ENCODE data around the gene SMCP.
A peak's percentile ranks its signal among the peaks of the same experiment; 100 is the strongest.

SMCP gene, protein sequence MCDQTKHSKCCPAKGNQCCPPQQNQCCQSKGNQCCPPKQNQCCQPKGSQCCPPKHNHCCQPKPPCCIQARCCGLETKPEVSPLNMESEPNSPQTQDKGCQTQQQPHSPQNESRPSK

DNA sequence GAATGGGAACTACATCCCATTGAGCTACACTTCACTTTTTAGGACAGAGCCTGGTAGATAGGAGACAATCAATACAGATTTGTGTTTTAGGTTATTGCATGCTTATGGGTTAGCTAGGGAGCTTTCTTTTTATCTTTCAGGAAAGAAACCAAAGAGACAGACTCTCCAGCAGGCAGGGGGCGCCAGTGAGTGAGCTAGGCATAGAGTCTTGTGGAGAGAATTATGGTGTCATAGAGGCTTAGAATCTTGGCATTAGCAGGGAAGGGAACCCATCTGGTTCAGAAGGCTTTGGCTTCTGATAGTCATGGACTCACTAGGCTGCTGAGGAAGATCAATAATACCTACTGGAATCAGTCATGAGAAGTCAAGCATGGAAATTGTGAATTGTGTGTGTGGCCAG is at the start of gene SMCP:
SMCP (plus strand) TSS at position 281 of the 400 bp plus-strand sequence. CDS start 6,101 bp downstream, outside the sequence.
- no peak for DNase-seq (ENCODE audit: low read depth)

DNA sequence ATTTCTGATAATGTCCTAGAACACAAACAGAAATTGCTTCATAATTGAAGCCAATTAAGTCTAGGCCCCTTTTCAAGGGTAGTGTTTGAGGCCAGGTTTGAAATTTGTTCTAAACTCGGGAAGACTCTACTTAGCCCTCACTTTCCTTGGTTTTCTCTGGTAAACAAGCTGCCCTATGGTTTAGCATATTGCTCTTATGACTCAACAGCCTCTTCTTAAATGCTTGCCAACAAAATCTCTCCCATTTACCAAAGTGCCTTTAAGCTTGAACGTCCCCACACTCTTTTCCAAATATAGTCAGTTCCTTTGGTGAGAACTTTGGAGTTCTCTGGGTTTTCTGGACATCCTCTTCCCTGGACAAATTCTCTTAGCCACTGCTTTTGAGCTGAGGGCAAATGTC is 41.3 kb upstream of the SMCP start:
- DNase-seq (ENCODE audit: low read depth), result no peak

DNA sequence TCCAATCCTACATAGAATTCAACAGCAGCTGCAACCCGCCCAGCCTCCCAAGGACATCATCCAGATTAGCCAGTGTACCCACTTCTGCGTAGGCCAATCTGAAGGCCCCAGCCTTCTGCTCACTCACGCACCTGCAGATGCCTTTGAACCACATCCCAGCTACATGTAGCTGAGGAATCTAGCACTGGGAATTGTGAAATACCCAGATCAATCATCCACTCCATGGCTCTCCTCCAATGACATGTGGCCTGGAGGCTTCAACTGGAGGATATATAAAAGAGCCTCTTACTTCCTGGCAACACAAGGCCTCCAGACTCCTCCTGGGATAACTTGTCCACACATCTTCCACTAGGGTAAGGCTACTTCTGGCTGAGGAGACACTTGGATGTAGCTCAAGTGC is 35.6 kb upstream of the SMCP start, which contains the start of gene LCE6A:
LCE6A (plus strand) TSS at position 301 of the 400 bp plus-strand sequence. CDS start 665 bp downstream, outside the sequence.
- no peak for DNase-seq (ENCODE audit: low read depth)

DNA sequence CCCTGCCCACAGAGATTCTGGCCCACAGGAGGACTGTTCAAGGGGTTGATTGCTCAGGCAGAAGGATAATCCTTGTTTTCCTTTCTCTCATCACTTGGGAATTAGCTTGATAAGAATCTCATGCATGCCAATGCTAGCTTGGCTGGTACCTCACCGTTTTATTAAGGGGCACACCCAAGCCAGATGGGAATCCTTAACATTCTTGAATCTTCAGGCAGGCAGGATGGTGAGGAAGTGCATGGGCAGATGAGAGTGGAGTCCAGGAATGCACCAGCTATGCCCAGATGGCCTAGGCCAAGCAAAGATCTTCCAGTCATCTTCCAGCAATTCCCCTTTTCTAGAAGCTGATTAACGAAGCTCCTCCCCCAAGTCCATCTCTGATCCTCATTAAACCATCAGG is 22.5 kb upstream of the SMCP start:
- no peak for DNase-seq (ENCODE audit: low read depth)

DNA sequence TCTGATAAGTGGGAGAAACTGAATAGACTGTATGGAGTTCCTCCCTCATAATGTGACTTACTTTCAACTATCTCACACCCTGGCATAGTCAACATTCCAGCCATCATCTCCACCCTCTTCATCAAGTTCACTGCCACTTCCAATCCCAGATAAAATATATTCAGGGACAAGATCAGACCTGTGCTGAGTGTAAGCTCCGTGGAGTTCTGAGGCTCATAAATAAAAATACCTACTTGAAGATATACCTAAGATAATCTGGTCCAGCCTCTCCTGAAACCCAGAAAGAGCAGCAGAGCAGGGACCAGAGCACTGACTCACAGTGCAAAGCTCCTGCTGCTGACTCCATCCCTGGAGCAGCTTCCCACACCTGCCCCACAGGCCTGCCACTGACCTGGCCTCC is 20.1 kb upstream of the SMCP start:
- no peak for DNase-seq (ENCODE audit: low read depth)

DNA sequence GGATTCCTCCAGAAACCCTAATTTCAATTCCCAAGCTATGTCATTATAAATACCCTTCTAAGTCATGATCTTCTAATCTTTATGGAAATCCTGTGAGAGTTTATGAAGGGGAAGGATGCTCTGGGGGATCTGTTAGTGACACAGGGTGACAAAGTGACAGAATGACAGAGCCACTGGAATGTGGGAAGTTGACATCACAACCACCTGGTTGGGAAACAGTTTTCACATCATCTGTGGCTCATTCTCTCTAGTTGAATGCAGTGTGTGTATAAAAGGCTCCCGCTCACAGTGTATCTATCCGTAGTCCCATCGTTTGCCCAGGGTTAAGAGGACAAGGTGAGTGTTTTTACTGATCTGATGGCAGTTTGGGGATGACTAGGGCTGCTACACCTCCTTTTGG is 18.4 kb upstream of the SMCP start, which contains the start of gene LCE7A:
LCE7A (plus strand) TSS at position 301 of the 400 bp plus-strand sequence. CDS start 702 bp downstream, outside the sequence.
- DNase-seq (ENCODE audit: low read depth), result no peak

DNA sequence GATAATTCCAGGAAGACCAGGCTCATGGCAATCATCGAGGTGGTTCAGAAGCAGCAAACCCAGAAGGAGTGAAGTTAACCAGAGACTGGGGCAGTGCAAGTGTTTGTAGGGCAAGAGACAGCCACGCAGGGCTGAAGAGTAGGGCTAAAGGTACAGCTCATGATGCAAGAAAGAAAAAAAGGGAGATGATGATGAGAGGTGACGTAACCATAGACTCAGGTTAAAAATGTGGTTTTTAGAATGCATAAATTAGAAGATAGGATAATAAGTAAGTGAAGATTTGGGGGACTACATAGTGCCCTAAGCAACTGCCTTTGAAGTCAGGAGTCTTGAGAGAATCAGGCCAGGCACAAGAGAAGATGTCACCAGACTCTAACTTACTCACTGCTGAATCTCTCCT is 18.0 kb upstream of the SMCP start:
- no peak for DNase-seq (ENCODE audit: low read depth)

DNA sequence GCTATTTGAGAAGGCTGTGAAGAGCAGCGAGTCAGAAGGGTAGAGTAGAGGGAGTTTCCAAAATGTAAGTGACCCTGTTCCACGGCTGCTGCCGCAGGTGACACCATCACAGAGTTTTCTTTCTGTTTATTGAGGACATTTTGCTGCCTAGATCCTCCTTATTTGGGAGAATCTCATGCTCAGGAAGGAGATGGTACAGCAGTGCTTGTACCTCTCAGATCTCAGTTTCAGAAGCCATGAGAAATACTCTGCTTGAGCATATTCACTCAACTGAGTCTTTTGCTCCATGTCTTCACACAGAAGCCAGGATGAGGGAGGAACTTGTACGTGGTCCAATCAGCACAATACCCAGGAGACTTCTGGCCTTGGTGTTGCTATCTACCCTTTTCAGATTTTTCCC is 16.7 kb upstream of the SMCP start:
- no peak for DNase-seq (ENCODE audit: low read depth)

DNA sequence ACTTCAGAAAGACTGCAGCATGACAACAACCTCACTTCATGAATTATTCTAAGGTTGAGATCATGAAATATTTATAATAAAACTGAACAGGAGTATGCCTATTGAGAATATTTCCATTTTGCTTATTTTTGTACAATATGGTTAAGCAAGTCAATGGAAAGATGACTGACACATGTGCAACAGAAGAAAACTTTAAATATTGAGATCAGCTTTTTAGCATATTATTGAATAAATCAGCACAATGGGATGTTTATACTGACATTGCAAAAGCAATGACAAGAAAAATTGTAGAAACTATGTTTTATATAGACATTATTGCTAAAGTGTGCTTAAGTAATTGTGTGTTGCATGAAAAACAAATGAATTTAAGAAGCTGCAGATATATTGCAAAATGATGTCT is 13.7 kb upstream of the SMCP start:
- DNase-seq (ENCODE audit: low read depth), result no peak

DNA sequence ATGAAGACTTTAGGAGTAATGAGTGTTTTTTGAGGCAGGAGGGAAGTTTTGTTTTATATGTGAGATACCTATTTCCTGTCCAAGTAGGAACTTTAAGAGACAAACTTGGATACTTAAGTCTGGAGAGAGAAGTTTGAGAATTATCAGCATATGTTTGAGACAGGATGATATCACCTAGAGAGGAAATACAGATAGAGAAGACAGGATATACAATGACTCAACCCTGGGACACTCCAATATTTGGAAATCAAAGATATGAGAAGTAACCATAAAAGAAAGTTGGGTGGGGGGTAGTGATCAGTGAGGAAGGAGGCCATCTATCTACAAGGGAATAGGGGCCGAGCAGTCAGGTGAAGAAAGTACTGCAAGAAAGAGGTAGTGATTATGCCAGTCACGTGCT is 11.8 kb upstream of the SMCP start:
- DNase-seq (ENCODE audit: low read depth), result no peak

DNA sequence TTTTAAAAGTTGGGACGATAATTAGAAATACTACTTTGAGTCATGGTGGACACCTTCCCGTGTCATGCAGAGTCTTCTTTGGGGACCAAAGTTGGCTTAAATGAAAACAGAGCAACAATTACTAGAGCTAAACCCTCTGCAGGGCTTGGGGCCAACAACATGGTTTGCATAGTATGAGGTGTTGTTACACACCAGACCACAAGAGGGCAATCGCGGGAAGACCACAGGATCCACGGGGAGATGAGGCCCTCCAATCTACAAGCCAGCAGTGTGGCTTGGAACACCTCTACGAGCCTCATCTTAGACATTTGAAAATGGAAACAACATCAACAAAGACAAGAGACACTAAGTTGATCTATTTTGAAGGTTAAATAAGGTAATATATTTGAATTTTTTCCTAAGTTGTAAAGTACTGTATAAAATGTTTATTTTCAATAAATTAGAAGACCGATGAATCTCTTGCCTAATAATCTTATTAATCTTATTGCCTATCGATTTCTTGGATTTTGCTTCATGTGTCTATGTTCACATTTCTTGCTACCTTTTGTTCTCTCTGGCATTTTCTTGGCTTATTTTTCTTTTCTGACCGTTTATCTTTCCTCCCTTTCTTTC is 8.2 kb upstream of the SMCP start:
- peak; percentile 38 for DNase-seq (ENCODE audit: low read depth)

DNA sequence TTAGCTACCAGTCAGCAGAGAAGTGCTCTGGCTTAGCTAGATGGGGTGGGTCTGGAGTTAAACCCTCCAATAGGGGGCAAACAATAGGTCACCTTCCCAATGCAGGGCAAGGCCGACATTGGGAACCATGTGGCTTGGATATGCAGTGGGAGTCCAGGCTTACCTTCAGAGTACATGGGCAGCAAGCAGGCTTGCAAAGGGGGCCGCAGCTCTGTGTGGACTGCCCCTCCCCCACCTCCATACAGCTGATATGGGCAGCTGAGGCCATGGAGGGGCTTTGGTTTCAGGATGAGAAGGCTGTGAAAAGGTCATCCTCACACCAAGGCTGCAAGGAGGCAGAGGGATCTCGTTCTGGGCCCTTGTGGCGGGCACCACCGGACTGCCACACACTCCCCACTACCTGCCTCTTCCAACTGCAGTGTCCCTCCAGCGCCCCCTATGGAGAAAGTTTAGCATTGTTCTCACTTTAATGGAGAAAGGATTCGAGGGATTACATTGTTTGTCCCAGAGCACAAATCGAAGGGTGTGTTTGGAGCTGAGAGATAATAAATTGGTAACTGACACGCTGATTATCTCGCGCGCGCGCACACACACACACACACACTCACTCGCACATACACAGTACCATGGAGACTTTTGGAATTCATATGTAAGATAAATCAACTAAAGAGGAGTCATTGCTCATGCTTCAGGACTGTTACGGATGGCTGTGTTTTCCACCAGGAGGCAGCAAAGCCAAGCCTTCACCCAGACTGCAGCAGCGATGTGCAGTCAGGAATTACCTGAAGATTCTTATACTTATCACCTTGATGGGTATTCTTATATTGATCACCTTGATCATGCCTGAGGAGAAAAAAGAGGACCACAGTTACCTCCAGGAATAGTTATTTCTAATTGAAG is 7.0 kb upstream of the SMCP start:
- DNase-seq (ENCODE audit: low read depth), result no peak

DNA sequence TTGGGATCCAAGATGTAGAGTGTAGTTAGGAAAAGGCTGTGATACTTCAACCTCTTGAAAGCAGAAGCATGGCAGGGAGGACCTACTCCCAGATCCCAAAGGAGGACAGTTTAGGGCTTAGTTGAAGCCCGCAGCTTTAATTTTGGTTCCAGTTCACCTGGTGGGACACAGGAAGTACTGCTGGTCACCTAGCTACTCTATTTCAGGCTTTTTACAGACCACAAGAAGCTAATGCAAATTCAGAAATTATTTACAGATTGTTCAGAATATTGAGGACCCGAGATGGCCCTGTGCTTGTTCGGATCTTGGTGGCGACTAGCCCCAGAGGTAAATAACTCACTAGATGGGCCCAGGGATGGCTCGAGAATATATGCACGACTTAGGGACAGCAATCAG is 6.4 kb upstream of the SMCP start:
- DNase-seq (ENCODE audit: low read depth), result no peak

DNA sequence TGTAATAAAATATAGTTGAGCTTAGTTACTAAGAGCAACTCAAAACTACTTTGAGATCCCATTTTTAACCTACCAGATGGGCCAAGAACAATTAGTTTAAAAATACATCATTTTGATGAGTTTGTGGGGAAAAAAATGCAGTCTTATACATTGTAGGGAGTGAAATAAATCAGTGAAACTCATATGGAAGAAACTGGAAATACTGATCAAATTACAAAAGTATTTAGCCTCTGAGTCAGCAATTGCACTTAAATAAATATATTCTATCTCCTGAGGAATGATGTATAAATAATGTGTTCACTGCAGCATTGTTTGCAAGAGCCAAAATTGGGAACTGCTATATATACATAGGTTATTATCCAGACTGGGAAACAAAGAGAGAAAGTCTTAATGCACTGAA is 4.6 kb upstream of the SMCP start:
- DNase-seq (ENCODE audit: low read depth), result no peak

DNA sequence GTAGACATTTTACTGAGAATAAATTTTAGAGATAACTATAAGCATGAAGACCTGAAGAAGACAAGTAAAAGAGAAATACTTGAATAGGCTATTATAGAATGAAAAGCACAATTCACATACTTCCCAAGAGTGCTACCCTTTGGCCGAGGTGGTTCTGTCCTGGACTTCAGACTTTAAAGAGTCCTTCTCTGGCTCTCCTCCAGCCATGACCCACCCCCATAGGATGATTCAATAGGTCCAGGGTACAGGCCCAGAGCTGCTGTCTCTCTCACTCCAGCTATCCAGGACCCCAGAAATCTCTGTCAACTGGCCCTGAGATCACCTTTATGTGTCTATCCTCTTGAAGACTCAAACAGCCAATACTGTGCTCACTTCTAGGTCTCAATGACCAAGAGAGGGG is 1.3 kb upstream of the SMCP start:
- DNase-seq (ENCODE audit: low read depth), result no peak

DNA sequence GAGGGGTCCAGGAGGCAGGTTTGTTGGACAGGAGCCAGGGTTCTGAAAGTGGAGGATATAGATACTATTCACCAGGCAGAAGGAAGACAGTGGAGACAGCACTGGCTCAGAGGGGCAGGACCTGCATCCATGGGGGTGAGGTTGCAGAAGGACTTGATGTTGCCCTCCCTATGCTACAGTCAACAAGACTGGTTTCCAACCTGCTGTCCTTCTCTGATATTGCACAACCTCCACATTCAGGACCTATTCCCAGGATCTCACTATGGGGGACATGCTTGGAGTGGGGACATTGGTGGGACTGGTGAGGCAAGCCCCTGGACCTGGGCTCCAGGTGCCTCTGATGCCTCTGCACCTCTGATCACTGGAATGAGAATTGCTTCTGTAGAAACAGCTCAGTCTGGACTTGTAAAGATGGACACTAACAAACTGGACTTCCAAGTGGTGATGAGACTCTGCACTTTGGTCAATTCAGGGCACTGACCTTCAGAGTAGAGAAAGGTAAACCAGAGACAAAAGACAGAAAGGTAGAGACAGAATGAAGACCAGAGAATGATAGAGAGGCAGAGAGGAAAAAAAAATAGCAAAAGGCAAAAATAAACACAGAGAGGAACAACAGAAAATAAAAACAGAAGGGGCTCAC is 1.6 kb downstream of the SMCP start:
- no peak for DNase-seq (ENCODE audit: low read depth)

DNA sequence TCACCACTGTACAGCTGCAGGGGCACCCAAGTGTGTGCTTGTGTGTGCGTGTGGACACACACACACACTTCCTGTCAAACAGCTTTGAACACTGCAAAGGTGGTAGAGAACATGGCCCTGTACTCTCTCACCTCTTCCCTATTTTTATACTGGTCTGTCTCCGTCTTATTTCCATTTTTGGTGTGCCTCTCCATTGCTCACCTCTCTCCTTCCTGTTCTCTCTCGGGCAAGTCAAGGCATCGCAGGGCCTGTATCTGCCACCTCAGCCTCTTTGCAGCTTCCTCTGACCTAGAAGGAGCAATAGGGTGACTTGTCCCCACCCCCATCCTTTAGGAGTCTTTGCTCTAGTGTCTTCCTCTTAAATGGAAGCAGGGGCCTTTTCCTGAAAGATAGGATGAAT is 2.2 kb downstream of the SMCP start:
- DNase-seq (ENCODE audit: low read depth), result no peak

DNA sequence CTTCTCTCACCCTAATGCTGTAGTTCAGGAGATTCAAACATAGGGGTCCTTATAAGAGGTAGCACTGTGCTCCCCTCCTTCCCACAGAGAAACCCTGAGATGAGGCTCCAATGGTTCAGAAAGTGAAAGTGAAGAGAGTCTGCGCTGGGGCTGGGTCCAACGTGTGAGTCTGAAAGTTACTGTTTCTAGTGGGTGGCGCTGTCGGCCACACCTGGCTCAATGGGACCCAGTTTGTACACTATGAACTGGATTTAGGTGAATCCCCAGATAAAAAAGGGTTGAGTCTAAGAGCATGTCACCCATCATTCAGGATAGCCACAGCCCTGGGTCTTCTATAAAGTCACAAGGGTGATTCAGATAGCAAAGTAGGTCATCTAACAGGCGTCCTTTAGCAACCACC is 2.8 kb downstream of the SMCP start:
- DNase-seq (ENCODE audit: low read depth), result no peak

DNA sequence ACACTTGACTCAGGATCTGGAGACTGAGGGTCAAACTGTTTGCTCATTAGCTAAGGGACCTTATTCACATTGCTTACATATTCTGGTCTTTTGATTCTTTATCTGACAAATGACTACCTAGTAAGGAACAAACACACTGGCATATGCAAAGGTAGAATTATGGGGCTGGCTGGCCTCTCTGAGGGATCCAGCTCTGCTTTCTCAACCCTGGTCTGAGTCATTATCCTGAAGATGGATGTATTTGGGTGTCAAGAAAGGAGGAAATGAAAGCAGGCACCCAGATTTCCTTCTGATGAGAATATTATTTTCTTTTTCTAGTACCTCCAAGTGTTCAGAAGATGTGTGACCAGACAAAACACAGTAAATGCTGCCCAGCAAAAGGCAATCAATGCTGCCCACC is 6.0 kb downstream of the SMCP start:
- DNase-seq (ENCODE audit: low read depth), result no peak

DNA sequence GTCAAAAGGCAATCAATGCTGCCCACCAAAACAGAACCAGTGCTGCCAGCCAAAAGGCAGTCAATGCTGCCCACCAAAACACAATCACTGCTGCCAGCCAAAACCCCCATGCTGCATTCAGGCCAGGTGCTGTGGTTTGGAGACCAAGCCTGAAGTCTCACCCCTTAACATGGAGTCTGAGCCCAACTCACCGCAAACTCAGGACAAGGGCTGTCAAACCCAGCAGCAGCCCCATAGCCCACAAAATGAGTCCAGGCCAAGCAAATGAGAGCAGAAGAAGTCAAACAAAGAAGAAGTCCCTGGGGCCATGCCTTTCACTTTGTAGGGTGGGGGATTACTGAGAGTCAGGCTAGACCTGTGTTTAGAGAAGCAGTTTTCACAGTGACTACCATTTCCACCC is 6.4 kb downstream of the SMCP start:
- no peak for DNase-seq (ENCODE audit: low read depth)

DNA sequence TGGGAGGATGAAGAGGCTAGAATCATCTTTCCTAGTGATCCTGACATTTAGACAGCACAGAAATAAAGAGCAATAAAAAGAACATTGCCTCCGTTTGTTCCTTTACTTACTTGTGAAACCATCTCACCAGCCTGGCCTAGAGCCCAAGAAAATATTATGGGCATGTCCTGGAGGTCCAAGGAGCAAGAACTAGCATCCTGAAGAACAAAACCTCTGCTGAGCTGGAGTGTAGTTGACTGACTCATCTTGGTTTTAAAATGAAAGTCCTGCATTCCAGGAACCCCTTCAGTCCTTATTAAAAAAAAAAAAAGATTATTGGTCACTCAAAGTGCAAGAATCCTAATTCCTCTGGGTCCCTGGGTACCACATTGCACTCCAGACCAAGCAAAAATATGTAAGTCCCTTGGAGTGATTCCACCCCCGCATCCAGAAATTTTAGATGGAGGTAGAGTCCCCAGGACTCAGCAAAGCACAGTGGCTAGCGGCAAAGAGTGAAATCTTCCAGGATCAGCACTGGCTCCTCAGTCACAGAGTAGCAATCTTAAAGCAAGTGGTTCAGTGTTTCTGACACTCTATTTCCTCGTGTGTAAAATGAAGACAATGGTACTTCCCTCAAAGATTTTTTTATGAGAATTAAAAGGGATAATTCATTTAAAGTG is 7.0 kb downstream of the SMCP start:
- DNase-seq (ENCODE audit: low read depth), result no peak

DNA sequence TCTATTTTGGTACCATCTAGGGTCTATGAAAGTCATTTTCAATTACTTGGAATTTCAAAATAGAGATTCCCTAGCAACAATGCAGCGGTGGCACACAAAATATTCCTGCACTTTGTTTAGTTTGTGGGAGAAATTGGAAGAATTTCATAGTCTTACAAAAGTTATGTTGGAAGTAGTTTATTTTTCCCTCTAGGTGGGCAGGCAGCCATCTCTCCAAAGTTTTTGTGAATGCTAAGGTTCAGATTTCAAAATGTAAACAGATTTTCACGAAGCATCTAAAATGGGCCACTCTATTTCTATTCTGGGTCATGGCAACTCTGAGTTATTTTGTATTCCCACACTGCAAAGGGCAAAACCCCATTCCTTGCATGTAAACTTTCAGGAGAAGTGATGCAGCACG is 8.0 kb downstream of the SMCP start:
- DNase-seq (ENCODE audit: low read depth), result no peak

All from stimulated activated CD8-positive, alpha-beta memory T cell treated with anti-CD3 and anti-CD28 coated beads, Interleukin-12 subunit alpha, Interleukin-12 subunit beta, amount 100 ng/mL, for 1 hour (primary cell).